CD1c-positive myeloid dendritic cell (primary cell): ENCODE results near the gene C14orf132.

Experiments used
- DNase-seq: peaks from one replicate; pipeline ENCODE4 v3.0.0-alpha.2; 2016; ENCODE audit errors: extremely low spot score

C14orf132 gene

GRCh38 chr14:96038920-96039632 is at the start of gene C14orf132:
Gene C14orf132 (plus strand): TSS chr14:96039362. CDS start chr14:96039501, 139 bp downstream.
- DNase-seq: peak; percentile 4

- peak; percentile 35 for DNase-seq
These were observed 45.2 kb upstream of the C14orf132 start for GRCh38 chr14:95993768-95994592.

- no peak for DNase-seq
These were observed 44.6 kb upstream of the C14orf132 start for GRCh38 chr14:95994593-95994928.

GRCh38 chr14:95998656-95999055 is 40.5 kb upstream of the C14orf132 start:
- no peak for DNase-seq

GRCh38 chr14:96001866-96002497 is 37.2 kb upstream of the C14orf132 start:
- DNase-seq: no peak

GRCh38 chr14:96002498-96002884 is 36.7 kb upstream of the C14orf132 start:
- DNase-seq: no peak

GRCh38 chr14:96011131-96011530 is 28.0 kb upstream of the C14orf132 start:
- no peak for DNase-seq

GRCh38 chr14:96011607-96012006 is 27.6 kb upstream of the C14orf132 start:
- DNase-seq: peak; percentile 5

- peak; percentile 1 for DNase-seq
These were observed 26.4 kb upstream of the C14orf132 start for GRCh38 chr14:96012757-96013156.

- no peak for DNase-seq
These were observed 25.0 kb upstream of the C14orf132 start for GRCh38 chr14:96014176-96014575.

GRCh38 chr14:96016501-96017160 is 22.5 kb upstream of the C14orf132 start:
- DNase-seq: no peak

GRCh38 chr14:96017882-96018281 is 21.3 kb upstream of the C14orf132 start:
- no peak for DNase-seq

GRCh38 chr14:96027431-96028355 is 11.5 kb upstream of the C14orf132 start:
- no peak for DNase-seq

- DNase-seq: no peak
These were observed 10.0 kb upstream of the C14orf132 start for GRCh38 chr14:96029089-96029645.

- no peak for DNase-seq
These were observed 8.9 kb upstream of the C14orf132 start for GRCh38 chr14:96030108-96030760.

GRCh38 chr14:96031691-96032090 is 7.5 kb upstream of the C14orf132 start:
- no peak for DNase-seq

GRCh38 chr14:96035456-96035855 is 3.7 kb upstream of the C14orf132 start:
- no peak for DNase-seq

GRCh38 chr14:96037891-96038557 is 1.1 kb upstream of the C14orf132 start:
- DNase-seq: peak; percentile 1

- no peak for DNase-seq
These were observed 623 bp upstream of the C14orf132 start for GRCh38 chr14:96038558-96038919.
